T-helper 2 cell treated with Interferon-gamma antibody and Interleukin-4, amounts not matched to agents 100 ng/mL and 5 ng/mL, for 36 hours (primary cell): ENCODE data around the gene APRT. TPM values are rescaled to one million over a fixed set of nuclear protein-coding genes. Genes with fewer than 3 reads are reported as not detected.

Experiments
- intact Hi-C: fragments of 100-400 bp; cut with micrococcal nuclease; formaldehyde crosslinking; loops from one replicate; pipeline ENCODE4 v1.15.1; 2023
- total RNA-seq: library from RNA; stranded (reverse); gene quantifications from 2 replicates; pipeline ENCODE4 v1.2.3, GENCODE V29; 2022

APRT gene
- total RNA-seq, 1 donor from 2014 or later, result 196 TPM

GRCh38 chr16:88842806-88843205, 31.1 kb upstream of the APRT start:
- intact Hi-C loops, result no loop called here

GRCh38 chr16:88842308-88842756, 30.6 kb upstream of the APRT start:
- intact Hi-C loops, result no loop called here

GRCh38 chr16:88841521-88842307, 30.0 kb upstream of the APRT start:
- intact Hi-C loops, result no loop called here

GRCh38 chr16:88840600-88841215, 29.0 kb upstream of the APRT start:
- intact Hi-C loops, result no loop called here

GRCh38 chr16:88839745-88840599, 28.2 kb upstream of the APRT start:
- intact Hi-C loops, result no loop called here

- intact Hi-C loops, result no loop called here
Observed at GRCh38 chr16:88839026-88839529, 27.4 kb upstream of the APRT start.

- intact Hi-C loops, result no loop called here
Observed at GRCh38 chr16:88838566-88838965, 26.8 kb upstream of the APRT start.

GRCh38 chr16:88837806-88838205, 26.1 kb upstream of the APRT start:
- intact Hi-C loops, result no loop called here

GRCh38 chr16:88836791-88837190, 25.1 kb upstream of the APRT start:
- intact Hi-C loops, result no loop called here

GRCh38 chr16:88835818-88836217, 24.1 kb upstream of the APRT start:
- intact Hi-C loops, result no loop called here

GRCh38 chr16:88835383-88835782, 23.7 kb upstream of the APRT start:
- intact Hi-C loops, result no loop called here

- intact Hi-C loops, result no loop called here
Observed at GRCh38 chr16:88834670-88835069, 22.9 kb upstream of the APRT start.

GRCh38 chr16:88833086-88833485, 21.4 kb upstream of the APRT start:
- intact Hi-C loops, result no loop called here

- intact Hi-C loops, result no loop called here
Observed at GRCh38 chr16:88831838-88832237, 20.1 kb upstream of the APRT start.

- intact Hi-C loops, result no loop called here
Observed at GRCh38 chr16:88830783-88831182, 19.1 kb upstream of the APRT start.

- intact Hi-C loops, result no loop called here
Observed at GRCh38 chr16:88830258-88830657, 18.5 kb upstream of the APRT start.

GRCh38 chr16:88828711-88829110, 17.0 kb upstream of the APRT start:
- intact Hi-C loops, result no loop called here

GRCh38 chr16:88827727-88828126, 16.0 kb upstream of the APRT start:
- intact Hi-C loops, result no loop called here

GRCh38 chr16:88826070-88826840, 14.5 kb upstream of the APRT start:
- intact Hi-C loops, result no loop called here

- intact Hi-C loops, result no loop called here
Observed at GRCh38 chr16:88825146-88825545, 13.4 kb upstream of the APRT start.
